ENCODE data around the gene MICAL2. TPM values are rescaled to one million over a fixed set of nuclear protein-coding genes. Genes with fewer than 3 reads are reported as not detected.
A peak's percentile ranks its signal among the peaks of the same experiment; 100 is the strongest.

The MICAL2 gene
- total RNA-seq, 6 experiments from 2014 or later, result 17.0 to 50.7 (median 35.9) TPM

DNA sequence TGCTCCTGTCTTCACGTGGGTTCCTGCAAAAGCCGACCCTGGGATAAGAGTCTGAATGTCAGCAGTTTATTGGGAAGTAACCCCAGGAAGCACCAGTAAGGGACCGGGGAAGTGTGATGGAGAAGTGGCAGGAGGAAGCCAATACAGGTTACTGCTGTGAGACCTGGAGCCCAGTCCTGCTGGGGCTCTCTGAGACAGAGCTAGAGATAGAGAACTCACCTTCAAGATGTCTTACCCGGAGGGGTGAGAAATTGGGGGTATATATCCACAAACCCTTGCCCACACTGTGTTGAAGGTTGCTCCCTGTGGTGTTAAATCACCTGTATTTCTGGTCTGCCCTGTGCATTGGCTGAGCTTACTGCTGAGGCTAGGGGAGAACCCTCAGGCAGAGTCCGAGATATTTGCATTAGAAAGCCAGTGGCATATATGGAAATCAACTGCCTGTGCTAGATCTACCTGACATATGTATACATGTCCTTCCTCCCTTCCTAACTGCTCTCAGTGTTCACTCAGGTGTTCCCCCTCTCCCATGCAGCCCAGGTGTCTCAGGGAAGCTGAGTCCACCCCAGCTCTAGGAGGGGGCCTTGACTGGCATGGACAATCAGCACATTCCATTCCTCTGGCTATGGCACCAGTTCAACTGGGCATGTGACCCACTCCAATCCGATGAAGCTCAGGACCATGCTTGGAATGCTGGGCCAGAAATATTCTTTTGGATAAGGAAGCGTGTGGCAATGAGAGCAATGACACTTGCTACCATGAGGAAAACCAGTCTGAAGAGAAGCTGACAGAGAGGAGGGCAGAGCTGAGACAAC, 6.8 kb upstream of the MICAL2 start:
- Histone ChIP-seq H3K36me3 (no peaks in the 10 kb centered on the region), H3K4me3 (no peak overlapping the region), H3K27me3 (no peaks in the 10 kb centered on the region), H3K27ac (no peak overlapping the region), H3K4me1 (no peaks in the 10 kb centered on the region), H3K9me3 (no peaks in the 10 kb centered on the region)
- intact Hi-C loops (cut with DNase I), result no loop called here
- WGBS (ENCODE audit: insufficient coverage, low coverage, low lambda C conversion rate, missing lambda C conversion rate), result 47% methylated on average over 6 of the region's 7 CpGs
- TF ChIP-seq, protein P1, sequence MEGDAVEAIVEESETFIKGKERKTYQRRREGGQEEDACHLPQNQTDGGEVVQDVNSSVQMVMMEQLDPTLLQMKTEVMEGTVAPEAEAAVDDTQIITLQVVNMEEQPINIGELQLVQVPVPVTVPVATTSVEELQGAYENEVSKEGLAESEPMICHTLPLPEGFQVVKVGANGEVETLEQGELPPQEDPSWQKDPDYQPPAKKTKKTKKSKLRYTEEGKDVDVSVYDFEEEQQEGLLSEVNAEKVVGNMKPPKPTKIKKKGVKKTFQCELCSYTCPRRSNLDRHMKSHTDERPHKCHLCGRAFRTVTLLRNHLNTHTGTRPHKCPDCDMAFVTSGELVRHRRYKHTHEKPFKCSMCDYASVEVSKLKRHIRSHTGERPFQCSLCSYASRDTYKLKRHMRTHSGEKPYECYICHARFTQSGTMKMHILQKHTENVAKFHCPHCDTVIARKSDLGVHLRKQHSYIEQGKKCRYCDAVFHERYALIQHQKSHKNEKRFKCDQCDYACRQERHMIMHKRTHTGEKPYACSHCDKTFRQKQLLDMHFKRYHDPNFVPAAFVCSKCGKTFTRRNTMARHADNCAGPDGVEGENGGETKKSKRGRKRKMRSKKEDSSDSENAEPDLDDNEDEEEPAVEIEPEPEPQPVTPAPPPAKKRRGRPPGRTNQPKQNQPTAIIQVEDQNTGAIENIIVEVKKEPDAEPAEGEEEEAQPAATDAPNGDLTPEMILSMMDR (IDR thresholded peaks at IDR 0.05), result no peak
- TF ChIP-seq POLR2A (IDR thresholded peaks at IDR 0.05), result no peak
- no peak for ATAC-seq
- peak in 1 of 3 donors; percentile 38 for DNase-seq

DNA sequence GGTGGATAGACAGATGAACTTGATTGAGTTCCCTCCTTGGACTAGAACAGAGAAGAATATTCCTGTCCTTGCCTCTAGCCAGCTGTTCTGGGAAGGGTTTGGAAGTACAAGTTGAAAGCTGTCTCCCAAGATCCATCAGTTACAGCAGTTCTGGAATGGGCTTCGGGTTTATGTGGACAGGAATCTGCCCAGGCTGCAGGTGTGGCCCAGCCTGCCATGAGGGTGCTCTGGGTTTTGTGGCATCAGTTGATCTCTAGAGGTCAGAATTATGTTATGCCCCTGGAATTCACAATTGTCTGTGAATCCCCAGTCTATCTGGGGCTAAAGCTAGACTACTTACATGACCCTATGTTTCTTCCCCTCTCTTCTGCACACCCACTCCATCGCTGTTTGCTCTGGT, 4.9 kb upstream of the MICAL2 start:
- no peak for TF ChIP-seq POLR2A (IDR thresholded peaks at IDR 0.05)
- TF ChIP-seq, protein P1 (IDR thresholded peaks at IDR 0.05), result no peak
- Histone ChIP-seq H3K36me3 (no peaks in the 10 kb centered on the region), H3K27me3 (no peaks in the 10 kb centered on the region), H3K27ac (no peak overlapping the region), H3K4me3 (no peak overlapping the region), H3K4me1 (no peaks in the 10 kb centered on the region), H3K9me3 (no peaks in the 10 kb centered on the region)
- DNase-seq, result no peak
- 0% methylated on average over 1 of the region's 2 CpGs for WGBS (ENCODE audit: insufficient coverage, low coverage, low lambda C conversion rate, missing lambda C conversion rate)
- intact Hi-C loops (cut with DNase I), result no loop called here
- no peak for ATAC-seq

DNA sequence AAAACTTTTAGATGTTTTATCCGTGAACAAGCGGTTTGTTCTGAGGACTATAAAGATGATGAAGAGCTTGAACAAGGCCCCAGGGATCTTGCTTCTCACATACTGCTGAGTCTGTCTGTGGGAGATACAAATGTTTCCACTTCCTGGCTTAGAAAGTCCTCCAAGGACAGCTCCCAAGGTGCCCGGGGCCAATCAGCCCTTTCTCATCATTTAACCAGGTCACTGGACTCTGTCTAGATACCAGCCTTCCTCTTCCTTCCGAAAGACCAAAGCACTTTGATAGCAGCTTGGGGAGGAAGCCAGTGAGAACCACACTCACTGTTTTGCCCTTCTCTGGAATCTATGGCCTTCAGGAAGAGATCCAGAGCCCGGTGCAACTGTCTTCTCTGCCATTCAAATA, 4.3 kb upstream of the MICAL2 start:
- DNase-seq (no peak), ATAC-seq (no peak)
- 51% methylated on average over 4 of the region's 5 CpGs for WGBS (ENCODE audit: insufficient coverage, low coverage, low lambda C conversion rate, missing lambda C conversion rate)
- Histone ChIP-seq H3K36me3 (no peaks in the 10 kb centered on the region), H3K9me3 (no peaks in the 10 kb centered on the region), H3K4me1 (peaks cover 0 to under 1% (median 0%) of the 10 kb centered on the region in 4 donors), H3K27me3 (no peaks in the 10 kb centered on the region), H3K4me3 (no peak overlapping the region), H3K27ac (no peak overlapping the region)
- intact Hi-C loops (cut with DNase I), result no loop called here
- TF ChIP-seq, protein P1 (IDR thresholded peaks at IDR 0.05), result no peak
- TF ChIP-seq POLR2A (IDR thresholded peaks at IDR 0.05), result no peak

DNA sequence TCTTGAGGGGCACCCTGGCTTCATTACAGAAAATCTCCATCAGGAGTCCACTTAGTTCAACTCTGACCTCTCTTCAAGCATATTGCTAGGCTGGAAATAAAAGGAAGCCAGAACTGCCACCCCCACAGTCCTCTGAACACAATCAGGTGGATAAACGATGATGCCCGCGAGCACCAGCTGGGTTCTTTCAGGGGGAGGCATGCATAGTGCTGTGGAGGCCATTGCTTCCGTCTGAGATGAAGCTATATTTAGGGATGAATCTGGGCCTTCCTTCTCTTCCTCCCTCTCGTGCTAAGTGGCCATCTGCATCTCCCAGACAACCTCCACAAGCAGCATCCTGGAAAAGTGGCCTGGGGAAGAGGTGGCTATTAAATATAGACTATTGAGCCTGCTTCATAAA, 3.9 kb upstream of the MICAL2 start:
- TF ChIP-seq, protein P1 (IDR thresholded peaks at IDR 0.05), result no peak
- no peak for TF ChIP-seq POLR2A (IDR thresholded peaks at IDR 0.05)
- H3K27me3 ChIP-seq, result no peaks in the 10 kb centered on the region
- no peaks in the 10 kb centered on the region for H3K9me3 ChIP-seq
- H3K36me3 ChIP-seq, result no peaks in the 10 kb centered on the region
- 40% methylated on average over 1 of the region's 5 CpGs for WGBS (ENCODE audit: insufficient coverage, low coverage, low lambda C conversion rate, missing lambda C conversion rate)
- DNase-seq (no peak), ATAC-seq (no peak)
- H3K4me3 ChIP-seq, result no peak overlapping the region
- no peak overlapping the region for H3K27ac ChIP-seq
- intact Hi-C loops (cut with DNase I), result no loop called here
- H3K4me1 ChIP-seq, result peaks cover 0 to 5% (median under 1%) of the 10 kb centered on the region in 4 donors
